HG03575 (cell line): ENCODE measurements around the gene PGM5.

Experiments used
- ATAC-seq: cut with Tn5 transposase; IDR thresholded peaks from one replicate; pipeline ENCODE4 v1.9.1; 2021; ENCODE audit not compliant: unreplicated experiment, insufficient number of reproducible peaks, low FRiP score; ENCODE audit errors: extremely low read depth

The PGM5 gene

DNA sequence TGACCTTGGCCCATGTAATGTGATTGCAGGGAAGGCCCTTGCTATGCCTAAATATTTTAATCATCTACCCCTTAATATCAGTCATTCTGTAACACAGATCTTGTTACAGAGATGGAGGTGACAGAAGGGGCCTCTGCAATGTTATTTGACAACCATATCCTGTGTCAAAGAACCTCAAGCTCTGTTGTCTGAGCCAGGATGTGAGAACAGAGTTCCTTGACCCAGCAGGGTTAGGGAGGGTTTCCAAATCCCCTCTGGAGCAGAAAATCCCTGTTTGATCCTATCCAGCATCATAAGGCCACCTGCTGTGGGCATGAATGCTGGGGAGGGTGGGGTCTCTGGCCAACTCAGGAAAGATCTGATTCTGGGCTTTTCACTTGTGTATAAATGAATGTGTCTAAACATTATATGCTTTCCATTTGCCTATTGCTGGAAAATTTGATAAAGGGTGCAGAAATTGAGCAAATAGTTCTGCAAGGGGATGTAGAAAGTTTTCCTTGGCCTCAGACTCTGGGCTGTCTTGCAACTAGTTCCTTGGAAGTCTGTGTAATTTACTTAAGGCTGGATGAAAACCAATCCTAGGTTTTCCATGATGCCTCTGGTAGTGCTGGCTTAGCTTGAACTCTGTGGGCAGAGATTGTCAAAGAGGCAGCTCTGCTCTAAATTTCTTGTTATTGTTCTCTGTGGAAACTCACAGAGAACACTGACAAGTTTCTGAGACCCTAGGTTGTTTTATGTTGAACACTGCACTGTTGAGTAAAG is 71.0 kb downstream of the PGM5 start:
- no peak for ATAC-seq

DNA sequence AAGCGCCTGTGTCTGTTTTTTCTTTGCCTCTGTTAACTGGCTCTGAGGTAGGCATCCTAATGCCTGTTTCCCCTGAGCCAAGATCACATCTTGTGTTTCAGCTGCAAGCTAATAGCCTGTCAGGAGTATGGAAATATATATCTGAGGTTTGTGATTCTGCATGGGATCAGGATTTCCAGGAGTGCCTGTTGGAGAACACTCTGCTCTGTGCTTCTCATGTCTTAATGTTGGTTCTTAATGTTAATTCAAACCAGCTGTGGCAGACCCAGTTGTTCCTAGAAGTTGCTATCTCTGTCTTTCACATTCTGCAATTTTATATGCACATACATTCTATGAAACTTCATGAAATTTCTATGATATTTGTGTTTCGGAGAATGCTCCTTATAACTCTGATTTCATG is 72.1 kb downstream of the PGM5 start:
- ATAC-seq = no peak

DNA sequence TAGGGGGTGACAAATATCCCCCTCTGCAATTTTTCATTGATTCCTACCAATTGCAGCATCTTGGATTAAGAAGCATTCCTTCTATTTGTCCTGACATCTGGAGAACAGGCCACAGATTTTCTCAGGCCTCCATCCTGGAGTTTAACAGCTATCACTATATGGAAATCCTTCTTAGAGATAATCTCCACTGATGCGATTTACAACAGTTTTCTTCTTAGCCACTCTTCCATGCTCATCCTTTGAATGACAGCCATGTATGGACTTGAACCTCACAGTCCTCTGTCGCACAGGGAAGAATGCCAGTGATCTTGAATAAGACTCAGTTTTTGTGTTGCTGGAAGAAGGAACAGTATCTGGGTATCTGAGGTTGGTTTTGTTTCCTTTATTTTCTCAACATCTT is 73.2 kb downstream of the PGM5 start:
- no peak for ATAC-seq

DNA sequence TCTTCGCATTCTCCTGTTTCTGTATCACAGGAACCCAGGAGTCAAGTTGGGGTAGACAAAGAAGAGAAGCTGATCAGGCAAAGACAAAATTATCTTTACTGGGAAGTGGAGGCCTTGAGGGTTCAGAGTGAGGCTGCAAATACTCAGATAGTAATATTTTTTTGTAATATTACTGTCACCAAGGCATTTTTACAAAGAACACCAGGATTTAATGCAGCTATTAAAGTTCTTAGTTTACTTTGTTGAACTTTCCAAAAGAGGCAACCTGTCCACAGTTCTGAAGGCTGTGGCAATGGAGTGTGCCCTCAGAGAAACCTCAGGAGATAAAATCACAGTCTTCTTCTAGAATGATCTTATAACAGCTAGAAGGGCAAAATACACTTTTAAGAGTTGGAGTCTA is 74.9 kb downstream of the PGM5 start:
- ATAC-seq = no peak

DNA sequence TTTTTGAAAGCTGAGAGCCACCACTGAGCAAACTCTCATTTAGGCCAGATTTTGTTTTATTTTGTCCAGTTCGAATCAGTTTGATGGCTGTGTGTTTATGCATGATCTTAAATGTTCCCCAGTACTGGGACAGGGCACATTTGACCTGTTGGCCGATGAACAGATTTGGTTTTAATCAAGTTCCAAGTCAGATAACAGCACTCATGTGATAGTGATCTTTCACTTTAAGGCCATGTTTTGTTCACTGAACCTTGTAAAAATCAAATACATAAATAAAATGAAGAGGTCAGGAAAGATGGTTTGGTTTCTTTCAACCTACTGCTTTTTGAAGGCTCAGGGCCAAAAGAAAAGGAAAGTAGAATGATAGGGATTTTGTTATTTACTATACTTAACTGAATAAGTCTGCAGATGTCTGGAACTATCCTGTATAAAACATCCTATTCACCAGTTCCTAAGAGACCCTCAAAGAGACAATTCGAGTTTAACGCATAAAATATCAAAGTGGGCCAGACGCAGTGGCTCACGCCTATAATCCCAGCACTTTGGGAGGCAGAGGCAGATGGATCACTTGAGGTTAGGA is 77.2 kb downstream of the PGM5 start:
- no peak for ATAC-seq

DNA sequence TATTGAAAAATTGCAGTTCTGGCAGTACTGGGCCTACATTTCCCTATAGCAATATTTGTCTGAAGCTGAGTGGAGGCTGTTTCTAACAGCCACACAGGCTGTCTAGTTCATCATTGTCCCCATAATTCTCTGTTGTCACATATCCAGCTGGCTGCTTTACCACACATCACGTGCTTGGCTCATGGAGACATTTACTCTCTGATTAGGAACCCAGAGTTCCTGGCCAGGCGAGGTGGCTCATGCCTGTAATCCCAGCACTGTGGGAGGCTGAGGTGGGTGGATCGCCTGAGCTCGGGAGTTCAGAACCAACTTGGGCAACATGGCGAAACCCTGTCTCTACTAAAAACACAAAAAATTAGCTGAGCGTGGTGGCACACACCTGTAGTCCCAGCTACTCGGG is 81.4 kb downstream of the PGM5 start:
- ATAC-seq = no peak

DNA sequence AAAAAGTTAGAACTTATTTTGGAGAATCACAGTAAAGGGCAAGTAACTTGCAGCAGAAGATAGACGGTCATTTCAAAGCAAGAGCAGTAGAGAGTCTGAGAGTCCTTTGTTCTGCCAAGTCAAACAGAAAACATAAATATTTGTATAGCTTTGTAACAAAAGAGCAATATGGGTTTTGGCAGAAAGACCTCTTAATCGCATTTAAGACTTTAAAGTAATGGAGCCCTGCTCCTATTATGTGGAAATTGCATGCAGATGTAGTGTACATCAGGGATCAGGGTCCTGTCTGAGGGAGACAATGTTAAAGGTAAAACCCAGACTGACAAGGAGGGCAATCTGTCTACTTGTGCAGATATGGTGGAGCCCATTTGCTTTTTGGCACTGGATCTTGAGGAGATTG is 87.2 kb downstream of the PGM5 start:
- ATAC-seq = no peak

DNA sequence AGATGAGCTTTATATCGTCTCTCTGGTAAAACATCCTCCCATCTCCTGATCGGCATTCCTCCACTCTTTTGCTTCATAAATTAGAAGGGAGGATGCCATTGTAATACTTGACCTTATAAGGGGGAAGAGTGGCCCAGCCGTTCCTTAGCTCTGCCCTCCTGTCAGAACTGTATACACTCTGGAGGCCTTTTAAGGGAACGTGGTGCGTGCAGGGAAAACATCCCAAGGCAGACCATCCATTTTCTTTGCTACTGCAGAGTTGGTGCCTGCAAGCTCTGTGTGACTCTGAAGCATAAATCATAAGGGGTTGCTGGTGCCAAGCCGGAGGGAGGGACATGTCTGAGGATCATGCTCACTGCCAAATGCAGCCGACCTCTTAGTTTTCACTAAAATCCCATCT is 90.4 kb downstream of the PGM5 start:
- ATAC-seq = no peak

DNA sequence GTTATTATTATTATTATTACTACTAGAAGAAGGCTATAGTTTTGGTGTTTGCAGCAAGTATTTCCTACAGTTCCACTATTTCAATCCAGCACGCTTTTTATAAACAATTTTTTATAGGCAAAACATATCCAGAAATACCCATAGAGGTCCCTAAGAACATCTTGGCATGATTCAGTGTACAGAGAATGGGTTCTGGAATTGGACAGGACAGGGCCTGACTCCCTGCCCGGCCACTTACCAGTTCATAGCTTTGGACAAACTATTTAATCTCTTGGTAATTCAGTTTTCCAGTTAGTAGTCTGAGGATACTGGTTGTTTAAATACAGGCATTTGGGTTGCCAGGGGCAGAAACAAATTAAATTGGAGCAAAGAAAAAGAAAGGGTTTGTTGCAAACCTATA is 91.2 kb downstream of the PGM5 start:
- ATAC-seq = no peak

DNA sequence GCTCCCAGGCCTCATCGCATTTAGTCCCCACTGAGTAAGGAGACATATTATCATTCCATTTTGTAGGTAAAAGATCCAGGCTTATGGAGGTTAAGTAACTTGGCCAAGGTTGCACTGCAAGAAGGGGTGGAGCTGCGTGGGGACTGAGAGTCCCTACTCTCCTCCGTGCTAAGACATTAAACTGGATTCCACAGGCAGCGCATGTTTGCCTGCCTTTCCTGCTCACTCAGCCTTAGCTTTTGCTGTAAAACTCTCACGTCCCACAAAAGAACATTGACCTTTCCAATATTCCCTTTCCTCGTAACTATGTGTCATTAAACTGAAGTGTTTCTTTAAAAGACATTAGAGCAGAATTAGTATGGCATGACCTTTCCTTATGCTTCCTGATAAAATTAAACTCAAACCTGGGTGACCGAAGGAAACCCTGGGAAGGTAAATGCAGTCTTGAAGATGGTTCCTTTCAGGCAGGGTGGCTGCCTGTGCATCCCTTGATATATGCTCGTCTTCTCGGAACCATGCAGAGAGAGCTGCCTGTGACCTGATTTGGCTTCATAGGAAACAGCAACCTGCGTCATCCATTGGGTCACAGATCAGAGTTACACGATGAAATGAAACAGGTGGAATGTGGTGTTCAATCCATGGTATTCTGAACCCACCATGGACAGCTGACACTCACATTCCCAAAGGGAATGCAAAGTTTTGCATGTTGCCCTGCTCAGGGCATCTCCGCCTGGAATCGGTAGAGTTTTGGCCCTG is 98.3 kb downstream of the PGM5 start:
- no peak for ATAC-seq

DNA sequence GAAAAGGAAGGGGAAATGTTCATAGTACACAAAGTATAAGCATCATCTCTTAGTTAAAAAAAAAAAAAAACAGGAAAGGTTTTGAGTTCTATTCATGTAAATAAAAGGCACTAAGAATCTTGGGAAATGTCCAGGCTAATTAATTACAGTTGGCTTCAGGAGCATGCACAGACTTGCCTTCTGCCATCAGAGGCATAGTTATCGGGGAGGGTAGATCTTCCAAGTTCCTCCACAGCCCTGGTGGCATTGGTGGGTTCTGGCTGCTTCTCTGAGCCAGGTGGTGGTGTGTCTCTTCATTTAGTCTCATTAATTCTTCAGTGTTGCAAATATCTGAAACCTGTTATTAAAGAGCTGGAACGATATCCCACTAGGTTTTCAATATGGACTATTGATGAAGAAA is 99.0 kb downstream of the PGM5 start:
- ATAC-seq = no peak

DNA sequence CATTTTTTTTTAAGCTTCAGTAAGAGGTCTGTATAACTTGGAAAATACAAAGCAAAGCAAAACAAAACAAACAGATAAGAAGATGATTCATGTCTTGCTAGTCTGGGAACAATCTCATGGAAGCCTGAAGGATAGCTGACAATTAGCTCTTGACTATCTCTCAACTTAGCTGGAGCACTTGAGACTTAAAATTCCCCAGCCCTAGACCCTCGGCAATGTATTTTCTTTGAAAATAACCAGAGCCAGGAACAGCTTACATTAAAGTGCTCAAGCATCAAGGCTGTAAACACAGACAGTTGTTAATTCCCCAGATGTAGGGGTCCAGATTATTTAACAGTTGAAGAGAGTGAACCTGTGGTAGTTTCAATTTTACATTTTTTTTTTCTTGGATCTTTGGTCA is 101.4 kb downstream of the PGM5 start:
- ATAC-seq = no peak

DNA sequence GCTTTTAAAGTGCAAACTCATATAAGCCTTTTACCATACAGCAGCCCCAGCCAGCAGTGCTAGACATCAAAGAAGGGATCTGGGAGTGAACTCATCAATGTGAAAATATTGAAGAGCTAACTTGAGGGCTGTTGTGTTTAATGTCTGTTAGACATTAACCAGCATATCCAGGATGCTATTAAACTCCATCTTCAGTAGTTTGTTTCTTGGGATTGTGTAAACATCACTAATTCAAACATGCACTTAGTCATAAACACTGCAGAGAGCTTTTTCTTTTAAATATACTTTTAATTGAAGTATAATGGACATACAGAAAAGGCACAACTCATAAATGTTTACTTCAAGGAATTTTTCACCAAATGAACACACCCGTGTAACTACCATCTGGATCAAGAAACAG is 102.5 kb downstream of the PGM5 start:
- ATAC-seq = no peak

DNA sequence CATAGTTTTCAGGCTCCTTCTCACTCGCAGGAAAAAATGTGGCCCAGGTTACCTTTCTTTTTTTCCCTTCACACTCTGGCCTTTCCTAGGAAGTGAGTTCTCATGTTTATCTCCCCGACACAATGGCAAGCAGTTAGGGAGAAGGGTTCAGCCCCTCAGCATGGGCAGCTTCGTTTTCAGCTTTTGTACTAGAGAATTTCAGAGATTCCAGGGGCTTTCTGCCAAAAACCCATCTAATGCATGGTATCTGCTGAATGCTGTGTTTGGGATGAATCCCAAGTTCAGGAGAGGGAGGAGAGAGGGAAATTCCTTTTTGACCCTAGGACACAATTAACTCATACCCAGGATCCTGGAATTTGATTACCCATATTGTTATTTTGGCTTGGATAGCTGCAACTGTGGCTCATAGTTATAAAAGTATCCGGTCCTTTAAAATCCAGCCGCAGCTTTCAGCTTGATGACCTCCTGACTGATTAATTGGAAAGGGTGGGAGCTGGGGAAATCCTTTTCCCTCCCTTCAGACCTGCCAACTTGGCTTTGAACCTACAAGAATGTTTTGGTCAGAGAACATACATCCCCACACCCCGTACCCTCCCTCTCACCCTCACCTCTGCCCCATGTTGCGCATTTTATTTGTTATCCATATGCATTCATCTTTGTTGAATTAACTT is 105.8 kb downstream of the PGM5 start:
- no peak for ATAC-seq

DNA sequence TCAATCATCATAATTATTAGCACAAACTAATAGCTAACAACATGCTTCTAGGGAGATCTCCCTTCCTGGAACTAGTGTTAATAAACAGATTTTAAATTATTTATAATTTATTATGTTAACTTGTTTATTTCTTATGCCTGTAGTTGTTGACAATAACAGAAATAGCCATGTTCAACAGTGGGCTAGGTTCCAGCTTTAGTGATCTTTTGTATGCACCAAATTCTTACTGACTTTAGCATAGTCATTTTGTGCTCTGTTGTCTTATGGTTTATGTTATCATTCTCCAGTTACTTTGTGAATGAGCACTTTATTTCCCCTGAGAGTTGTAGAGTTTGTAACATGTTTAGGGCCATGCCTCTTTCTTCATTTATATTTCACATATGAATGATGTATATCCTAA is 113.7 kb downstream of the PGM5 start:
- ATAC-seq = no peak

DNA sequence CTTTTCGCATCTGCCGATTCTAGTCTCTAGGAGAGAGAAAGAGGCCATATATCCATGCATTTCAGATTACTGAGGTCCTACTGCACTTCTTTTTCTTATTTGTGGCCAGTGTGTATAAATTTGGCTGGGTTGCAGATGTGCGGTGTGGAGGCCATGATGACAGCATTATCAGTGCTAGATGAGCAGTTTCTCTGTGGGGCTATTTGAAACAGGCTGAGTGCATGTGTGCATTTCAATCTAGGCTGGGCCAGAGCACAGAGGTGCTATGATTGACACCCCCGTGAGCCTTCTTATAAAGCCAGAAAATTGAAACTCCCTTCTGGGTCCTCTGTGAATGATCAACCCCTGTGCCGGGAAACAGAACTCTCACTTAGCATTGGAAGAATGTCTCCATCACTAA is 114.2 kb downstream of the PGM5 start:
- no peak for ATAC-seq

DNA sequence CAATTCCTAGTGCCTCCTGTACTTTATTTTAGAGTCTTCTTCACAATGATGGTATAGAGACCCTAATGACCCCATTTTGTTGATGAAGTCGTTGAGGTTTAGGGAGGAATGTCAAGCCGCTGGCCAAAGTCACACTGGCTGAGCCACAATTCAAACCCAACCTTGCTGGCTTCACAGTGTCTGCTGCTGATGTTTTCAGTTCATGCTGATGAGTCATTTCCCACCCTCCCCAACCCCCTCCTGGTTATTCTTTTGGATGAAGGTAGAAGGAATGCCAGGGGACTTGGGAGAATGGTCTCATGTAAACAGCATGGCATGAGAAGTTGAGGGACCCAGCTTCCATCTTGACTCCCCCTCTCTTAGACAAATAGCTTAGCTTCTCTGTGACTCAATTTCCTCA is 115.7 kb downstream of the PGM5 start:
- ATAC-seq = no peak

DNA sequence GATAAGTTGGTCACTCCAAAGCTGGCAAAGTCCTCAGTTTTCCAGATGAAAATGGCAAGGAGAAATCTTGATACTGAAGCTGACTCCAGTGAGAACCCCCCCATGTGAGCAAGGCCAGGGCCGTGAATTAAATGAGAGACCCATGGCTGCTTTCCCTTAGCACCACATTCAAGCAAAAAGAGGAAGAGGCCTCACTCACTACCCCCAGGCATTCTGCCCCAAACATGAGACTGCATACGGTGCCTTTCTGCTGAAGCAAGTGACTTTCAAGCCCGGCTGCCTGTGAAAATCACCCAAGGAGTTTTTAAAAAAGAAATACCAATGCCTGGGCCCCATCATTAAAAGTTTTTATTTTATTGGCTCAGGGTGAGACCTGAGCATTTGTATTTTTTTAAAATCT is 117.4 kb downstream of the PGM5 start:
- no peak for ATAC-seq

DNA sequence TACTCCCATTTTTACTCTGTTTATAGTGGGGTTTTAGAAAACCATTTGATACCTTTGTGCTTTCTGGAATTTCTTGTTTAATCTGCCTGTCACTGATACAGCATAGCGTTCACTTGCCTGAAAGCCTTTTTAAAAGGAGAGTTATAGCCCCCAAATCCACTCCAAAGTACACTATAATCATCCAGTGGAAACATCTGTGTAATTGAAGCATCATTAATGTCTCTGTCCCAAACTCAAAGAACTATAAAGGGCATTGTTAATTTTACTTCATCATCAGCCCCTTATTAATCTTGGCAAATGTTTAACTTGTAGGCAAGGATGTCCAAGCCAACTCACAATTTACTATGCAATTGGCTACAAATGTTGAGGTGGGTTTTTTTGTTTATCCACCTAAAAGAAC is 120.0 kb downstream of the PGM5 start:
- ATAC-seq = no peak

DNA sequence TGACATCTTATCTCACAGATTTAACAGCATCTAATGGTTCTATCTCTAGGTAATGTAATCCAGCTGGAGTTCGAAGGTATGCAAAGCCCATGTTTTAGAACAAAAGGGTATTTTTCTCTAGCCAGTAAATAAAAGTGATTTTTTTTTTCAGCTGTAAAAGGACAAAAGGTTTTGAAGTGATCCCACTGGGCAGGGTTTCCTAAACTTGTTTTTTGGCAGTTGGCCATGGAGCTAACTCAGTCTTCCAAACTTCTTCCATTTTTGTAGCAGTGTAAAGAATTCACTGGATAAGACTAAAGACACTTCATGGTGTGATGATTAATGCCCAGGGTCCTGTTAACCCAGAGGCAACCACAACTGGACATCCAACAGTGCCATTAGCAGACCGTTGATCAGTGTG is 120.4 kb downstream of the PGM5 start:
- no peak for ATAC-seq
